Pancreas (tissue), 10 donors: ENCODE measurements around the gene KLHL18. TPM values are rescaled to one million over a fixed set of nuclear protein-coding genes. Genes with fewer than 3 reads are reported as not detected.
A peak's percentile ranks its signal among the peaks of the same experiment; 100 is the strongest.

ENCODE experiments used
- ATAC-seq, 4 donors: fragments of 200-7000 bp; cut with Tn5 transposase; one replicate each; pipeline versions ENCODE4 v1.8.0 to v1.9.1; 2020; ENCODE audit warnings: mild to moderate bottlenecking in 4 of 4, moderate library complexity in 4 of 4
- DNase-seq, 6 donors: peaks; one replicate each; pipeline ENCODE4 v3.0.0-alpha.2; 2020
- FAIRE-seq: peaks from 2 replicates; lab custom pipeline; 2012; peaks lifted over from hg19 to GRCh38; lab: Jason Lieb, UNC
- H3K27ac ChIP-seq, 4 donors: fragments of 200-600 bp; sonication (generic); 1 replicate in 3 of 4; 2 replicates in 1 of 4; pipeline versions ENCODE4 v1.5.0 to v1.8.0; 2020
- H3K27me3 ChIP-seq, 4 donors: fragments of 200-600 bp; one replicate each; pipeline ENCODE4 v1.8.0; 2021
- H3K36me3 ChIP-seq, 3 donors: fragments of 200-600 bp; sonication (generic) in 1 of 3; one replicate each; pipeline versions ENCODE4 v1.5.0 to v1.8.0; 2020 to 2021
- H3K4me1 ChIP-seq, 3 donors: fragments of 200-600 bp; one replicate each; pipeline ENCODE4 v1.8.0; 2021
- H3K4me3 ChIP-seq, 4 donors: fragments of 200-600 bp; sonication (generic) in 2 of 4; one replicate each; pipeline versions ENCODE4 v1.5.0 to v1.8.0; 2020 to 2021
- H3K9me3 ChIP-seq, 4 donors: fragments of 200-600 bp; one replicate each; pipeline ENCODE4 v1.8.0; 2021
- WGBS, 2 donors: extraction: QIAGEN DNeasy Blood & Tissue Kit; methylation state at CpG; one replicate each; pipeline ENCODE4 v1.1.7; 2013; 5-methylcytosine and 5-hydroxymethylcytosine counted together
- intact Hi-C, 3 donors: fragments of 100-400 bp; cut with DNase I; formaldehyde crosslinking; loops; one replicate each; pipeline versions ENCODE4 v1.11.1 to v1.14.2; 2022
- polyA plus RNA-seq, 2 donors: library from polyadenylated mRNA; stranded (reverse); fragments of 200-250 nt; gene quantifications; one replicate each; pipeline ENCODE4 v1.2.3, GENCODE V29; 2013
- total RNA-seq, 6 donors: library from RNA; stranded (reverse); fragmentation: NEBNext Ultra II Directional in 4 of 6; extraction: Animal tissue kit (Norgen Biotek cat#: 25700) in 4 of 6; gene quantifications; one replicate each; pipeline versions ENCODE4 v1.2.1 to v1.2.4, GENCODE V29; 2021 to 2023
- TF ChIP-seq, protein P1 (sequence below), 4 donors: fragments of 200-600 bp; sonication (generic) in 3 of 4; IDR thresholded peaks; one replicate each; pipeline versions ENCODE4 v1.5.0 to v1.8.0; 2021; ENCODE audit warnings: antibody characterized with exemption in 4 of 4
- donor health status: healthy with polysubstance abuse.
- donor health status: DM: no; HTN: no; CAD: no; lungs with moderate emphysema.
- donor health status: DM: no; HTN: no; CAD: no.
- donor health status: control.
- donor health status: control.
- donor health status: Bipolar disorder and iron deficiency.
- donor health status: DM: yes; HTN: yes; CAD: no.
- donor health status: DM: no; HTN: no; CAD: no.
- donor health status: DM: no; HTN: no; CAD: no.
- donor health status: DM: yes; HTN: yes; CAD: no.

KLHL18 gene
- total RNA-seq (10 to 100 TPM in 3 of 6 donors, 1 to 10 TPM in 3; 7.0 to 14.5 (median 9.2) TPM), polyA plus RNA-seq (10 to 100 TPM in 1 of 2 donors, 1 to 10 TPM in 1; 6.1 to 10.3 TPM)

DNA sequence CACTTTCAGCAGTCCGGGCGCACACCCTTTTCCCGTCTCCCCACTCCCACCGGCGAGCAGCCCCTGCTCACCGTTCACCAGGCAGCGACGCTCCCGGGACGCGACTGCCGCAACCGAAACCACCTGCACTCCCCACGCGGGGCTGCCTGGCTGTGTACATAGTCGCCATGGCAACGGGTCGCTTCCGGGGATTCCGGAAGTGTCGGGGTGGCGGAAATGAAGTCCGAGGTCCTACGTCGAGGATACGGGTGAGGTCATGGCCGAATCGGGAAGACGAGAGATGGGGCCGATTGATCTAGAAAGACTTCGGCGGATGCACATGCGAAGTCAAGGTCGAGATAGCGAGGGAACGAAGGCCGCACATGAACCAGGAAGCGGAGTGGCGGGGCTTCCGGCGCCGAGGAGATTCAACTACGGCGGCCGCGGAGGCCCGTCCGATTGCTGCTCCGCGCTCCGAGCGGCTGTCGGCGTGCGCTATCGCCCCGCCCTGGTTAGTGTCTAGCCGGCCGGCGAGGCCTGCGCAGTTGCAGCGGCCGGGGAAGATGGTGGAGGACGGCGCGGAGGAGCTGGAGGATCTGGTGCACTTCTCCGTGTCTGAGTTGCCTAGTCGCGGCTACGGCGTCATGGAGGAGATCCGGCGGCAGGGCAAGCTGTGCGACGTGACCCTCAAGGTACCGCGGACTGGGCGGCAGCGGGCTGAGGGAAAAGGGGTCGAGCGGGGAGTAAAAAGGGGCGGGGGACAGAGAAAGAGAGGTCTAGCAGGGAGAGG is at the start of gene KLHL18, which contains the start of gene KIF9:
Gene KLHL18 (plus strand): TSS at position 521 of the 769 bp plus-strand sequence. CDS start 22 bp downstream, at position 543.
Gene KIF9 (minus strand): TSS at position 376 of the 769 bp plus-strand sequence. CDS start 5,425 bp downstream, outside the sequence.
- peak; percentile 94 to 97 (median 94) for DNase-seq
- TF ChIP-seq, protein P1, sequence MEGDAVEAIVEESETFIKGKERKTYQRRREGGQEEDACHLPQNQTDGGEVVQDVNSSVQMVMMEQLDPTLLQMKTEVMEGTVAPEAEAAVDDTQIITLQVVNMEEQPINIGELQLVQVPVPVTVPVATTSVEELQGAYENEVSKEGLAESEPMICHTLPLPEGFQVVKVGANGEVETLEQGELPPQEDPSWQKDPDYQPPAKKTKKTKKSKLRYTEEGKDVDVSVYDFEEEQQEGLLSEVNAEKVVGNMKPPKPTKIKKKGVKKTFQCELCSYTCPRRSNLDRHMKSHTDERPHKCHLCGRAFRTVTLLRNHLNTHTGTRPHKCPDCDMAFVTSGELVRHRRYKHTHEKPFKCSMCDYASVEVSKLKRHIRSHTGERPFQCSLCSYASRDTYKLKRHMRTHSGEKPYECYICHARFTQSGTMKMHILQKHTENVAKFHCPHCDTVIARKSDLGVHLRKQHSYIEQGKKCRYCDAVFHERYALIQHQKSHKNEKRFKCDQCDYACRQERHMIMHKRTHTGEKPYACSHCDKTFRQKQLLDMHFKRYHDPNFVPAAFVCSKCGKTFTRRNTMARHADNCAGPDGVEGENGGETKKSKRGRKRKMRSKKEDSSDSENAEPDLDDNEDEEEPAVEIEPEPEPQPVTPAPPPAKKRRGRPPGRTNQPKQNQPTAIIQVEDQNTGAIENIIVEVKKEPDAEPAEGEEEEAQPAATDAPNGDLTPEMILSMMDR (IDR thresholded peaks at IDR 0.05): no peak
- Histone ChIP-seq H3K36me3 (no peaks in the 10 kb centered on the region), H3K4me1 (peaks cover 0 to 12% (median 0%) of the 10 kb centered on the region in 3 donors), H3K27me3 (no peaks in the 10 kb centered on the region), H3K9me3 (no peaks in the 10 kb centered on the region), H3K27ac (peak within 1 kb of the TSS; percentile 94 to 99 (median 97)), H3K4me3 (peak within 1 kb of the TSS; percentile 67 to 93 (median 68))
- peak; percentile 93 to 96 (median 94) for ATAC-seq
- FAIRE-seq: no peak
- intact Hi-C loops: no loop called here
- WGBS, 2 donors: 0 to 1% methylated on average over 82 of the region's 82 CpGs

DNA sequence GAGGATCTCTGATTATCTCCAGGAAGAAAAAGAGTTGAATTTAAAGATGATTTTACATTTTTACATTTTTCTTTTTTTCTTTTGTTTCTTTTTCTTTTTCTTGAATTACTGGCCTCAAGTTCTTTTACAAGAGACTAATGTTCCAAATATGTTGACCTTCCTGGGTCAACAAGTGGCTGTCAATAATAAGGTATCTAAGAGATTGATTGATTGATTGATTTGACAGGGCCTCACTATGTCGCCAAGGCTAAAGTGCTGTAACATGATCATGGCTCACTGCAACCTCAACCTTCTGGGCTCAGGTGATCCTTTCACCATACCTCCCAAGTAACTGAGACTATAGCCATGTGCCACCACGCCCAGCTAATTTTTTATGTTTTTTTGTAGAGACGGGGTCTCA is 44.7 kb upstream of the KLHL18 start:
- ATAC-seq (no peak), DNase-seq (no peak), FAIRE-seq (no peak)
- no peaks in the 10 kb centered on the region for H3K36me3 ChIP-seq
- no peaks in the 10 kb centered on the region for H3K9me3 ChIP-seq
- intact Hi-C loops: no loop called here
- no peaks in the 10 kb centered on the region for H3K27me3 ChIP-seq
- TF ChIP-seq, protein P1 (IDR thresholded peaks at IDR 0.05): no peak
- H3K4me1 ChIP-seq: no peaks in the 10 kb centered on the region
- 88 to 91% methylated on average over 3 of the region's 3 CpGs for WGBS, 2 donors
- H3K4me3 ChIP-seq: no peak overlapping the region
- no peak overlapping the region for H3K27ac ChIP-seq

DNA sequence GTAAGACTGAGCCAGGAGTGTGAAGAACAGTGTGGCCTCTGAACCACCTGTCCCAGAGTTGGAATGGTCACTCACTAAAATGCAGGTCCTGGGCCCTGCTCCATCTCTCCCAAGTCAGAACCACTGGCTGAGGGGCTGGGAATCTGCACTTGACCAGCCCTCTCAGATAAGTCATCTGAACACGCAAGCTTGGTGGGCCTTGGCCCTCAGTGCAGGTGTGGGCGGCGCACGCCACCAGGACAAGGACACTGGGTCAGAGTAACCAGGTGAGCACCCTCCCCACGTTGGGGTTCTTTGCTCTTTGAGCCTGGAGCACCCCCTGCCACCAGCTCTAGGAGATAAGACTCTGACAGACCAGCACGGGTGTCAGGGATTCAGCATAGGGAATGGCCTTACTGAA is 42.8 kb upstream of the KLHL18 start:
- FAIRE-seq (no peak), ATAC-seq (no peak), DNase-seq (peak in 1 of 6 donors; percentile 44)
- H3K27me3 ChIP-seq: no peaks in the 10 kb centered on the region
- H3K4me1 ChIP-seq: no peaks in the 10 kb centered on the region
- 84 to 90% methylated on average over 6 of the region's 6 CpGs for whole genome bisulfite sequencing, 2 donors
- no peak overlapping the region for H3K4me3 ChIP-seq
- TF ChIP-seq, protein P1 (IDR thresholded peaks at IDR 0.05): no peak
- no peak overlapping the region for H3K27ac ChIP-seq
- intact Hi-C loops: no loop called here
- H3K36me3 ChIP-seq: no peaks in the 10 kb centered on the region
- no peaks in the 10 kb centered on the region for H3K9me3 ChIP-seq

DNA sequence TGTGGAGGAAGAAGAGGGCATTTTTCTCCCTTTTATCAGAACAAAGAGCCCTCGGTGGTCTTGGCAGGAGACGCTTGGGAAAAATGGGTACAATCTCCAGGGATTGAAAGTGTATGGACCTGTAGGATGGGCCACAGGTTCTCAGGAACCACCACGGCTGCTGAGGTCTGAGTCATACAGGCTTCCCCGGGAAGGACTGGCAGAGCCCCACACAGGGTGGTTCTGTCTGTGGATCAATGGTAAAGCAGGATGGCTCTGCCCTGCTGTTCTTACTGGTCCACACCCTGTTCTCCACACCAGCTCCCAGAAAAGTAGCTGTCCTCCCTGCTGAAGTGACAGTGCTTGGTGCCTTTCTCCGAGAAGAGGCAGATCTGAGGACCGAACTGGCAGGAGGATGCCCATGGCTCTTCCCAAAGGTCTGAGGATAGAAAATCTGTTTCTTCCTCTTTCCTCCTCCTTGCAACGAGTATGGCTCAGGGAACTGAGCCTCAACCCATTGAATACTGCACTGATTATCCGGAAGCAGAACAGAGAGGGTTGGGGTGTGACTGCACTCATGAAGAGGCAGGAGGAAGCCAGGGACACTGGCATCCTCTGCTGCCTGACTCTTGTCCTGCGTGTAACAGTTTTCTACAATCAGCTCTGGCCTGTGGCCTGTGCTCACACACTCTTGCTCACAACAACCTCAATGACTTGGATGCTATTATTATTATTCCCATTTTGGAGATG is 39.2 kb upstream of the KLHL18 start:
- ATAC-seq (no peak), FAIRE-seq (no peak), DNase-seq (peak in 1 of 6 donors; percentile 25)
- TF ChIP-seq, protein P1 (IDR thresholded peaks at IDR 0.05): no peak
- 86 to 92% methylated on average over 9 of the region's 9 CpGs for WGBS, 2 donors
- H3K4me3 ChIP-seq: no peak overlapping the region
- intact Hi-C loops: no loop called here
- no peaks in the 10 kb centered on the region for H3K36me3 ChIP-seq
- no peak overlapping the region for H3K27ac ChIP-seq
- H3K27me3 ChIP-seq: no peaks in the 10 kb centered on the region
- H3K9me3 ChIP-seq: no peaks in the 10 kb centered on the region
- no peaks in the 10 kb centered on the region for H3K4me1 ChIP-seq
